Measurements from ENCODE around the gene FBXO46.
"Not testable (repeated sequence)": the region's sequence is repeated elsewhere in the genome, so short reads cannot be mapped to it uniquely, and the experiment has no call there.

The FBXO46 gene

GRCh38 chr19:45766296-45766868 lies 35.7 kb upstream of the FBXO46 start:
- DNase-seq (ENCODE audit: low read depth in 2 of 2): no peak

- DNase-seq (ENCODE audit: low read depth in 2 of 2): no peak
Observed at GRCh38 chr19:45765702-45766295, 35.1 kb upstream of the FBXO46 start.

GRCh38 chr19:45764945-45765701 lies 34.4 kb upstream of the FBXO46 start:
- DNase-seq (ENCODE audit: low read depth in 2 of 2): no peak

- DNase-seq (ENCODE audit: low read depth in 2 of 2): no peak
Observed at GRCh38 chr19:45764475-45764874, 33.8 kb upstream of the FBXO46 start.

GRCh38 chr19:45763691-45764294 lies 33.1 kb upstream of the FBXO46 start:
- no peak for DNase-seq (ENCODE audit: low read depth in 2 of 2)

GRCh38 chr19:45762870-45763631 lies 32.4 kb upstream of the FBXO46 start:
- DNase-seq (ENCODE audit: low read depth in 2 of 2): no peak

GRCh38 chr19:45761714-45762113 lies 31.0 kb upstream of the FBXO46 start:
- no peak for DNase-seq (ENCODE audit: low read depth in 2 of 2)

- DNase-seq (ENCODE audit: low read depth in 2 of 2): no peak
Observed at GRCh38 chr19:45758921-45759320, 28.2 kb upstream of the FBXO46 start.

GRCh38 chr19:45757695-45758094 lies 27.0 kb upstream of the FBXO46 start:
- no peak for DNase-seq (ENCODE audit: low read depth in 2 of 2)

GRCh38 chr19:45754323-45754722 lies 23.6 kb upstream of the FBXO46 start:
- DNase-seq (ENCODE audit: low read depth in 2 of 2): no peak

GRCh38 chr19:45753548-45753947 lies 22.9 kb upstream of the FBXO46 start:
- no peak for DNase-seq (ENCODE audit: low read depth in 2 of 2)

GRCh38 chr19:45752639-45753038 lies 21.9 kb upstream of the FBXO46 start:
- DNase-seq (ENCODE audit: low read depth in 2 of 2): no peak

- DNase-seq (ENCODE audit: low read depth in 2 of 2): not testable (repeated sequence)
Observed at GRCh38 chr19:45751483-45751882, 20.8 kb upstream of the FBXO46 start.

- no peak for DNase-seq (ENCODE audit: low read depth in 2 of 2)
Observed at GRCh38 chr19:45747513-45747912, 16.8 kb upstream of the FBXO46 start.

- no peak for DNase-seq (ENCODE audit: low read depth in 2 of 2)
Observed at GRCh38 chr19:45746866-45747265, 16.2 kb upstream of the FBXO46 start.

GRCh38 chr19:45745606-45746005 lies 14.9 kb upstream of the FBXO46 start:
- DNase-seq (ENCODE audit: low read depth in 2 of 2): no peak

- no peak for DNase-seq (ENCODE audit: low read depth in 2 of 2)
Observed at GRCh38 chr19:45742969-45743368, 12.3 kb upstream of the FBXO46 start.

- DNase-seq (ENCODE audit: low read depth in 2 of 2): no peak
Observed at GRCh38 chr19:45739498-45740439, 9.1 kb upstream of the FBXO46 start.

GRCh38 chr19:45733160-45733810 lies 2.6 kb upstream of the FBXO46 start, which contains the start of gene MEIOSIN:
MEIOSIN (plus strand) TSS chr19:45733439; CDS start chr19:45735377, 1,938 bp downstream.
- no peak for DNase-seq (ENCODE audit: low read depth in 2 of 2)

- DNase-seq (ENCODE audit: low read depth in 2 of 2): no peak
Observed at GRCh38 chr19:45729800-45730290, 851 bp downstream of the FBXO46 start.

All from stimulated activated CD8-positive, alpha-beta memory T cell treated with anti-CD3 and anti-CD28 coated beads, Interleukin-7, amount 100 ng/mL, for 1 hour (primary cell).